DND-41 (cell line): ENCODE results near the gene TRIP13.
A peak's percentile ranks its signal among the peaks of the same experiment; 100 is the strongest.

Experiments used
- ATAC-seq: fragments of 200-7000 bp; cut with Tn5 transposase; 3 replicates; pipeline ENCODE4 v1.9.1; 2021; ENCODE audit warnings: low read depth; ENCODE audit not compliant: insufficient read depth
- DNase-seq: peaks from one replicate; pipeline ENCODE4 v3.0.0-alpha.2; 2020
- H2AFZ ChIP-seq: 2 replicates; pipeline ENCODE4 v1.6.0; 2012; ENCODE audit warnings: low read depth, low read length
- H3K27ac ChIP-seq: 2 replicates; pipeline ENCODE4 v1.5.1; 2012; ENCODE audit warnings: low read length, inconsistent platforms
- H3K27me3 ChIP-seq: fragments of 200-600 bp; sonication (generic); 2 replicates; pipeline ENCODE4 v1.6.0; 2012; ENCODE audit warnings: low read length, mild to moderate bottlenecking, inconsistent platforms; ENCODE audit not compliant: insufficient read depth, poor library complexity
- H3K36me3 ChIP-seq: 2 replicates; pipeline ENCODE4 v1.5.1; 2012; ENCODE audit warnings: low read length, inconsistent platforms; ENCODE audit not compliant: insufficient read depth
- H3K4me1 ChIP-seq: 2 replicates; pipeline ENCODE4 v1.5.1; 2012; ENCODE audit warnings: mild to moderate bottlenecking, low read length; ENCODE audit not compliant: insufficient read depth
- H3K4me2 ChIP-seq: 2 replicates; pipeline ENCODE4 v1.6.0; 2012; ENCODE audit warnings: mild to moderate bottlenecking, moderate library complexity, low read length, inconsistent platforms; ENCODE audit not compliant: insufficient read depth
- H3K4me3 ChIP-seq, 2 experiments: fragments of 200-600 bp in 1 of 2; shearing (Covaris generic) in 1 of 2; 2 replicates each; pipeline ENCODE4 v1.5.1; 2012 to 2016; ENCODE audit warnings: inconsistent platforms in 2 of 2, low read length in 2 of 2, mild to moderate bottlenecking in 2 of 2, low read depth in 1 of 2, moderate library complexity in 1 of 2
- H3K79me2 ChIP-seq: 2 replicates; pipeline ENCODE4 v1.6.0; 2012; ENCODE audit warnings: low read length, inconsistent platforms; ENCODE audit not compliant: insufficient read depth
- H3K9ac ChIP-seq: 2 replicates; pipeline ENCODE4 v1.6.0; 2012; ENCODE audit warnings: low read depth, mild to moderate bottlenecking, inconsistent platforms, low read length, moderate library complexity
- H3K9me3 ChIP-seq: 2 replicates; pipeline ENCODE4 v1.5.1; 2012; ENCODE audit warnings: low read length, moderate library complexity, mild to moderate bottlenecking, inconsistent platforms; ENCODE audit not compliant: insufficient read depth, severe bottlenecking
- H4K20me1 ChIP-seq: 2 replicates; pipeline ENCODE4 v1.6.0; 2012; ENCODE audit warnings: low read length; ENCODE audit not compliant: insufficient read depth
- CTCF ChIP-seq: IDR thresholded peaks from 2 replicates; pipeline ENCODE4 v1.5.1; 2012; ENCODE audit warnings: borderline replicate concordance, low read length, moderate library complexity, mild to moderate bottlenecking; ENCODE audit not compliant: poor library complexity, severe bottlenecking; ENCODE audit errors: extremely low read depth
- EZH2 ChIP-seq: IDR thresholded peaks from 3 replicates; pipeline ENCODE4 v1.6.1; 2012; ENCODE audit warnings: borderline replicate concordance, low read depth, mild to moderate bottlenecking, moderate library complexity, low read length, inconsistent platforms; ENCODE audit not compliant: severe bottlenecking

The TRIP13 gene

GRCh38 chr5:922436-923280 is 30.0 kb downstream of the TRIP13 start:
- H3K4me2 ChIP-seq, result no peak overlapping the region
- H3K36me3 ChIP-seq, result peaks cover 33% of the 10 kb centered on the region
- H2AFZ ChIP-seq, result no peak overlapping the region
- no peaks in the 10 kb centered on the region for H3K9me3 ChIP-seq
- H3K79me2 ChIP-seq, result no peaks in the 10 kb centered on the region
- TF ChIP-seq EZH2, result no peak
- TF ChIP-seq CTCF, result no peak
- no peak overlapping the region for H3K27ac ChIP-seq
- no peak overlapping the region for H3K4me3 ChIP-seq
- H3K9ac ChIP-seq, result no peak overlapping the region
- peaks cover 3% of the 10 kb centered on the region for H3K4me1 ChIP-seq
- H3K27me3 ChIP-seq, result no peaks in the 10 kb centered on the region
- H4K20me1 ChIP-seq, result peaks cover 5% of the 10 kb centered on the region; the same call in 1 of the 2 replicates
- ATAC-seq, result peak; percentile 10; the same call in 1 of the 3 replicates
- no peak for DNase-seq

DNA sequence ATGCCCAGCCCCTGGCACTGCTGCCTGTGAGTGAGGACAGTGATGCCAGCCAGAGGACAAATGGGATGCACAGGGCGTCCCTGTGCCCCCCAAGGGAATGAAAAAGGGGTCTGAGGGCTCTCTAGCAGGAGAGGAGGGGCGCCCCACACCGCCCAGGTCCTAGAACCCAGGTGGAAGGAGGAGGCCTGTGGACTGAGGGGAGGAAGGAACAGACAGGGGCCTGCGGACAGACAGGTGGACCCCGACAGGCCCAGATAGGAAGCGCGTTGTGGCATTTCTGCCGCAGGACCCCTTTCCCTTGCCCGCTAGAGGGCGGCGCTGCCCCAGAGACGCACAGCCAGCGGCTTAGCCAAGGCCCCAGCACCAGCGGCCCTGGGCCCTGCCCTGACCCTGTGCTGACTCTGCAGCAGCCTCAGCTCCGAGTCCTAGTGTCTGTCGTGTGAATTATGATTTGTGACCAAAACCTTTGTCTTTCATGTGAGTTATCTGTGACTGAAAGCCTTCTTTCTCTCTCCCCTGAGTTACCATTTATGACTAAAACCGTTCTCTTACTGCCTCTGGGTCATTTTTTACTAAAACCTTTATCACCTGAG is 30.7 kb downstream of the TRIP13 start:
- no peaks in the 10 kb centered on the region for H3K27me3 ChIP-seq
- H2AFZ ChIP-seq, result no peak overlapping the region
- no peaks in the 10 kb centered on the region for H3K79me2 ChIP-seq
- no peak overlapping the region for H3K4me3 ChIP-seq
- peaks cover 28% of the 10 kb centered on the region for H3K36me3 ChIP-seq
- H3K4me2 ChIP-seq, result no peak overlapping the region
- ATAC-seq, result peak; percentile 96
- peaks cover 5% of the 10 kb centered on the region; the same call in 1 of the 2 replicates for H4K20me1 ChIP-seq
- H3K9ac ChIP-seq, result no peak overlapping the region
- peak; percentile 90 for TF ChIP-seq CTCF
- TF ChIP-seq EZH2, result no peak
- H3K9me3 ChIP-seq, result no peaks in the 10 kb centered on the region
- peak; percentile 76 for DNase-seq
- H3K27ac ChIP-seq, result 0 out of 2 replicates have a peak overlapping the region, but pooled peaks have one; percentile 25
- H3K4me1 ChIP-seq, result peaks cover 3% of the 10 kb centered on the region

DNA sequence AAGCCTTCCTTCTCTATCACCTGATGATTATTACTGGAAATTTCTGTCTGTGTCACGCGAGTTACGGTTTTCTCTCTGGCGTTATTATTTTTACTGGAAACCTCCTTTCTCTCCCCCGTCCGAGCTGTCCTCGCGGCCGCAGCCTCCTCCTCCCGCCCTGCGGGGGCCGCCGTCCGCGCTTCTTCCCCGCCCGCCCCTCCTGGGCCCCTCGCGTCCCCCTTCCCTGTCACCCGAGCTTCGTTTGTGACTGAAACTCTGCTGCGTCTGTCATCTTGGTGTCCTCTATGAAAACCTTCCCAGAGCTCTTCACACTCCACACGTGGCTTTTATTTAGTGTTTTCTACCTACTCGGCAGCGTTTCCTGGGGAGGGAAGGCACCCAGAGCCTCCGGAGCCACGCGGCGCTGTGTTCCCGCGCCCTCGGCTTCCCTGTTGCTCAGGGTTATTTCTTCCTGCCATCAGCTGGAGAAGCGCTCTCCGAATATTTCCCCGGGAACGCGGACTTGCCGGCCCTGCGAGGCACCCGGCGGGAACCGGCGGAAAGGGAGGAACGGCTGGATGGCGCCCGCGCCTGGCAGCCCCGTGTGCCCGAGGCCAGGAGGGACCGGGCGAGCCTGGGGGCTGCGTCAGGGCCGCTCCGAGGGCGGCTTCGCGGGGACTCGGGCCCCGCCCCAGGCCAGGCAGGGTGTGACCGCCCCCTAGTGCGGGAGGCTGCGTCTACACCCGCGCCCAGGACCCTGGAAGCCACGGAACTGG is 33.9 kb downstream of the TRIP13 start:
- Histone ChIP-seq H3K4me3 (no peak overlapping the region), H3K36me3 (peaks cover 16% of the 10 kb centered on the region), H3K4me2 (no peak overlapping the region), H3K27me3 (no peaks in the 10 kb centered on the region), H3K79me2 (no peaks in the 10 kb centered on the region), H2AFZ (no peak overlapping the region), H3K27ac (no peak overlapping the region), H3K9ac (no peak overlapping the region), H3K4me1 (peaks cover 3% of the 10 kb centered on the region), H3K9me3 (no peaks in the 10 kb centered on the region), H4K20me1 (peaks cover 5% of the 10 kb centered on the region; the same call in 1 of the 2 replicates)
- no peak for DNase-seq
- ATAC-seq, result no peak
- no peak for TF ChIP-seq EZH2
- TF ChIP-seq CTCF, result no peak
